ENCODE data around the gene LMBR1. TPM values are rescaled to one million over a fixed set of nuclear protein-coding genes. Genes with fewer than 3 reads are reported as not detected.

Gene LMBR1
- total RNA-seq, 1 donor from 2014 or later, result 159 TPM

GRCh38 chr7:156628562-156628961 lies 264.4 kb downstream of the LMBR1 start:
- Mint-ChIP-seq H3K4me1 (ENCODE audit: unreplicated experiment) (no peaks in the 10 kb centered on the region), H3K36me3 (ENCODE audit: low read depth, unreplicated experiment) (peaks cover 18% of the 10 kb centered on the region), H3K4me3 (ENCODE audit: unreplicated experiment) (peak overlapping the region; percentile 9), H3K27ac (ENCODE audit: unreplicated experiment) (no peak overlapping the region), H3K9me3 (ENCODE audit: unreplicated experiment) (peaks cover 12% of the 10 kb centered on the region), H3K27me3 (ENCODE audit: unreplicated experiment) (peaks cover 4% of the 10 kb centered on the region)
- DNase-seq (ENCODE audit: low spot score), result no peak
- no peak for TF ChIP-seq CTCF (IDR thresholded peaks at IDR 0.05; ENCODE audit: unreplicated experiment)

Other genes with a start within 250 kb of the LMBR1 start
- gene NOM1, start 56.5 kb upstream of the LMBR1 start, total RNA-seq (ENCODE audit: unreplicated experiment), result 33.6 TPM
- gene MNX1, start 117.5 kb upstream of the LMBR1 start, total RNA-seq (ENCODE audit: unreplicated experiment), result 3.8 TPM
- gene UBE3C, start 245.7 kb upstream of the LMBR1 start, total RNA-seq (ENCODE audit: unreplicated experiment), result 54.2 TPM